Measurements from ENCODE around the gene SGPL1.
"Not testable (repeated sequence)": the region's sequence is repeated elsewhere in the genome, so short reads cannot be mapped to it uniquely, and the experiment has no call there.

The SGPL1 gene

DNA sequence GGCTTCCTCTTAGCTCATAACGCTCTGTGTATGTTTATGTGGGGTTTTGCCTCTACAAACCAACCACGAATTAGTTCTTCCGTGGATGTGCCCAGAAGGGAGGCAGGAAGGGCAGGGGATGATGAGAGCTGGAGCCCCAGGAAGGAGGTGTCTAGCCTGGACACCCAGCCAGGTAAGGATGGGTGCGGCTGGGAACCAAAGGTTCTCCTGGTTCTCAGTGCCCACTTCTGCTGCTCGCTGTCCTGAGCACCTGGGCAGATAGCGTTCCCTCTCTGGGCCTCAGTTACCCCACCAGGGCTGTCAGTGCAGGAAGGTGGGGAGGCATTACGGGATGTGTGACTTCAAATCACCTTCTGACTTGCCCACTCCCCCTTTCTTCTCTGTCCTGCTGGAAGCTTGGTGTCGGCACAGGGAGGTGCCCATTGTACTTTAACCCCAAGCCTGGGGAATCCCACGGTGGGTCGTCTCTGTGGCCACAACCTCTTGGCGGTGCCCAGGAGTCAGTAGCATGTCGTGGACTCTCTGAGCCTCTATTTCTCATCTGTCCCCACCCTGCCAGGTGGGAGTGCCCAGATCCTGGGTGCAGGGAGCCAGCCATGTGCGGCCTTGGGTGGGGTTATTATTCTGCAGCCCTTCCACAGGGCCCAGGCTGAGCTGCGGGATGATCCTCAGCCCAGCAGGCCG is 91.3 kb downstream of the SGPL1 start:
- no peak for DNase-seq

DNA sequence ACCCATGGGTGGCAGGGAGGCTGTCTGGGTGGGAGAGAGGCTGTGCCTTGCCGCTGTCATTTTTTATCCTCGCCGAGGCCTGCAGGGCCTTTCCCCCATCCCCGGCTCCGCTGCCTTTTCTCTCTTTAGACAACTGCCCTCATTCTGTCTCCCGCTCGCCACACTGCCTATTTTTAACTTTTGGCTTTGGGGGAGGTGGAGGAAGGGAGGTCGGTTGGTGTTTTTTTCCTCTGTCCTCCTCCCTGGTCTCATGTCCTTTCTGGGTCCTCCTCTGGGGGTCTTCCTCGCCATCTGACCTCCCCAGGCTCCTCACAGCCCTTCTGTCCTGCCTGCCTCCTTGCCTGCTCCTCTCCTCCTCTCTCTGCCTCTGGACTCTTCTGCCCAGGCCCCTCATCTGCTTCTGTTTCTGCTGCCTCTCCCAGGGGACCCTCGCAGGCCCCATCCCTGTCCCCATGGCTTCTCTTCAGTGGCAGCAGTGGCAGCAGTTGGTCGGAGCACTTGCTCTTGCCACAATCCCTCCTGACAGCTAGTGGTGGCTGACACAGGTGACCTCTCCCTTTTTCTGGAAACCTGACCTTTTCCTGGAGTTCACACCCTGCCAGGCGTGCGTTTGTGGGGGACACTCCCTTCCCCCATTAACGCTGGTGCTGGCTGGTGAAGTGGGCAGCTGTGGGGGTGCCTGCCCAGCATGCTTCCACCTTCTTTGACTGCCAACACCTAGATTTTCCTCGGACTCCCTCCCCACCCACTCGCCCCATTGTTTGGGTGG is 92.1 kb downstream of the SGPL1 start:
- no peak for DNase-seq

DNA sequence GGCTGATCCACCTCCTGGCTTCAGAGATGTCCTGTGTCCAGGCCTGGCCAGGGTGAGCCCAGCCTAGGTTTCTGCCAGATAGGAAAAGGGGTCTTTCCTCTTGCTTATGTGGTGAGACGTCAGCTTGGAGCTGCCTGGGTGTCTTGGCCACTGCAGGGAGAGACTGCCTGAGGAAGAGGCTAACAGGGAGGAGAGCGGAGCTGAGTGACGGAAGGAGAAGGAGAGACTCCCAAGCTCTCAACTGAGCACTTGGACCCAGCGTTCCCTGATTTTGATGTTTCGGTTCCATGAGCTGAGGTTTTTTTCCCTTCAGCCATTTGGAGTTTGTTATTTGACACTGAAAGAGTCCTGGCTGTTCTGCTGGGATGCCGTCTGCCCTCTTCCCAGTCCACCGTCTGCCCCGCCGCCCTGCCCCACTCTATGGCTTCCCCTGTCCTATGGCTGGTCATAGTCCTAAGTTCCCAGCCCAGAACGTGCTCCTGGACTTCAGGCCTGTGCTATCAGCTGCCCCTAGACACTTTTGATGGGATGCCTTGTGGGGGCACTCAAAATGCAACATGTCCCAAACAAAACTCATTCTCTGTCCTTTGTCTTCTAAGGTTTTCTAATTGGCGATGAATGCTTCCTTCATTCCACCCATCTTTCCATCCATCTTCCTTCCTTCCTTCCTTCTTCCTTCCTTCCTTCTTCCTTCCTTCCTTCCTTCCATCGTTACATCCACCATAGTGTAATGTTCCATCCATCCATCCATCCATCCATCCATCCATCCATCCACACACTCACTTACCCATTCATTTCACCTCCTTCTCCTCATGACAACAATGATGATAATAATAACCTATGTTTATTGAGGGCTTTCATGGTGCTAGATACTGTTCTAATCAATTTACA is 92.9 kb downstream of the SGPL1 start:
- DNase-seq: no peak

DNA sequence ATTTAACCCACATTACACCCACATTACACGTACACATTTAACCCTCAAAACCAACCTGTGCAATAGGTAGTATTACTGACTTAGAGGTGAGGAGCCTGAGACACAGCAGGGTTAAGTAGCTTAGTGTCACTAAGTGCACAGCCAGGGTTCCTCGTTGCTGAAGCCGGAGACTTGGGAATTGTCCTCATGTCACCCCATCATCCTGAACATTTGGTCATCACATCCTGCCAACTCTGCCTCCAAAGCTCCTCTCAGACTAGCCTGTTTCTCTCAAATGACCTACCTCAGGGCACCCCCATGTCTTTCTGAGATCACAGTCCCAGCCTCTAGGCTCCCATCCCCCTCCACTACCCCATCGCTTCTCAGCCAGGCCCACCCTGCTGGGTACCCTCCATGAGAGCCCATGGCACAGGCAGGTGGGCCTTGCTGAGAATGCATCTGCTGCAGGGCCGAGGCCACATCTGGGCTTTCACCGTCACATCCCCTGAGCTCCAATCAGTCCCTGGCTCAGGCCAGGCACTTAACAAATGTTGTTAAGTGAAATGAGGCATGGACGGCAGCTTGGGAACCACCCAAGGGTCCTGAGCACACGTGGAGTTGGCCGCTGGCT is 93.7 kb downstream of the SGPL1 start:
- no peak for DNase-seq

DNA sequence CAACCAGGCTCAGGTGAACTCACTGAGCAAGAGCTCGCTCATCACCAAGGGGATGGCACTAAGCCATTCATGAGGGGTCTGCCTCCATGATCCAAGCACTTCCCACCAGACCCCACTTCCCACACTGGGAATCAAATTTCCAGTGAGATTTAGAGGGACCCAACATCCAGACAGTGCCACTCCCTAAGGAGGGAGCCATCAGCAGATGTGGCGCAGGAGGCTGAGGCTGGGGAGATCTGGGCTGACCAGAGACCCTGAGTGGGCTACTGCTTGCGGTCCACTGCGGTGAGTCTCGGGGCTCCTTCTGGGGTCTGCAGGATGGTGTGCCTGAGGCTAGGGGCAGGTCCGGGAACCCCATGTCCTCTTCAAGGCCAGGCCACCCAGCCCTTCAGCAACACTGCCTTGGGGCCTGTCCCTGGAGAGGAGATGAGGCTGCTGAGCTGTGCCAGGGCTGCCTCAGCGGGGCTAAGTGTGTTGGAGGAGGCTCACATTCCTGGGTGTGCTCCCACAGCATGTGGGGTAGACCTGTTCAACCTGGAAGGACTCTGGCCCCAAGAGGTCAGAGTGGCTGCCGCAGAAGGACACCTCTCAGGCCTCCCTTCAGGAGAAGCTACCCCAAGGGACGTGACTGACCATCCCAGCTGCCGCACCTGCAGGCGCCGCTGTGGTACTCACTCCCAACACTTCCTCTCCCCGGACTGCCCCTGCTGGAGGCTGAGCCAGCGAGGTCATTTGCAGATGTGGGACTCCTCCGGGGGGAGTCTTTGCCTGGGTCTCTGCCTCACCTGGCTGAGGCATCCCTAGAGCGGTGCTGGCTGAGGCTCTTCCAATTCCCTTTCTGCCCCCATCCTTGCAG is 95.0 kb downstream of the SGPL1 start:
- no peak for DNase-seq

DNA sequence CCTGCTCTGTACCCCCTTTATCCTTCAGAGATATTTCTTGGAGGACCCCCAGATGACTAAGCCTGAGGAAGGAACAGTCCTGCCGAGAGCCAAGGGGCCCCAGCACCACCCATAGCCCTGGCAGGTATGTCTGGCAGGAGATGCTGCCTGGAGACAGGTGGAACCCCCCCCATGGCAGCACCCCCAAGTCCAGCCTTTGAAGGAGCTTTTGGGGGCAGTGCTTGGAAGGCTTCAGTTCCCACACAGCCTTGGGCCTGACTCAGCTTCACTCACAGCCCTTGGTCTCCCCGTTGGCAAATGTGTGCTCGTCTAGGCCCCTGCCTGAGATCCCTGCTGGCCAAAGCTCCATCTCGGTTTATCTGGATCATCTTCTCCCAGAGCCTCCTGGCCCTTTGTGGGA is 95.6 kb downstream of the SGPL1 start:
- no peak for DNase-seq

DNA sequence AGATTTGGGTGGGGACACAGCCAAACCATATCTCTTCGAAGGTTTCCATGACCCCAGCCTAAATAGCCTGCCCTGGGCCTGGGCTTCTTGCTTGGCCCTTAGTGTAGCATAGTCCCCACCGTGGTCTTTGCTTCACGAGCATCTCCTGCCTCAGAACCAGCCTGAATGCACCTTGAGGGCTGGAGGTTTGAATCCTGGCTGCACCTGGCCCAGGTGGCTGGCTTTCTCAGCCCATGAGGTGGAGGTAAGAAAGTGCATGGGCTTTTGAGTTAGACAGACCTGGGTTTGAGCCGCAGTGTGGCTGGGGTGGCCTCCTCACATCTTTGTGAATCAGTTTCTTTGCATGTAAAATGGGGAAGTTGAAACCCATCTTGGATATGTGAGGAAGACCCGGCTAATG is 96.8 kb downstream of the SGPL1 start:
- no peak for DNase-seq

DNA sequence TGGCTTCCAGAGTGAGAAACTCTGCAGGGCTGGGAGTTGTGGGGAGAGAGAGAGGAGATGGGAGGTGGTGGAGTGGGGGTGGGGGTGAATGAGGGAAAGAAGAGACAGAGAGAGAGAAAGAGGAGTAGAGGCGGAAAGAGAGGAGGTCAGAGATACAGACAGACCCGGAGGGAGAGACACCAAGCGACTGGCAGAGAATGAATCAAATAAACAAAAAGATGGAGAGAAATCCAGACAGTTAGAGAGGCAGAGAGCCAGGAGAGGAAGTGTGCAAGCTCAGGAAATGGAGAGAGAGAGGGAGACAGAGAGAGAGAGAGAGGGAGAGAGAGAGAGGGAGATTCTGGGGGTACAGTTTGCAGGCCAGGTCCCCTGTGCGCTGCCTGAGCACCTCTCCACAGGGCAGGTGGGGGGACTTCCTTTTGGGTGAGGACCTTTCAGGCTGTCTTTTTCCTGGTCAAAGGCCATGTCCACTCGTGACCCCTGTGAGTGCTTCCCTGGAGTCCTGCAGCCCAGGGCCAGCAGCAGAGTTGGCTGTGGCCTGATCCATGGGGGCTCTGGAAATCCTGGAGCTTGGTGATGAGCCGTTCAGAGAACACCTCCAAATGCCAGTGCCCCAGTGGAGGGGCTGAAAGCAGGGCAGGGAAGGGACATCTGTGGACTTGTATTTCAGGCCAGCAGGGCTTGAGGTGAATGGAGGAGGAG is 97.6 kb downstream of the SGPL1 start:
- no peak for DNase-seq

DNA sequence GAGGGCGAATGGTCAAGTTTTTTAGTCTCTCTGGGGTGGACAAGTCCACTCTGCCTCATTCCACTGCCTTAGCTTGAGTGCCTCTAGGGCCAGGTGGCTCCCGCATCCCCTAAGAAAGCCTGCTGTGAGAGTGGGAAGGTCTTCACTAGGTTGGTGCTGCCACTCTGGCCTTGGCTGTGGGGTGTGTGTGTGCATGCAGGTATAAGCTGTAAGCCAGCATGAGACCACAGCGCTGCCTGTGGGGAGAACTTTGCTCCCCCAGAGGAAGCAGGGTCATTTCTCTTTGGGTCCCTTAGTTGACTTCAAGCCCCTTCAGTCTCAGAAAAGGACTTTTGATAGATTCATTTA is 98.1 kb downstream of the SGPL1 start:
- no peak for DNase-seq

DNA sequence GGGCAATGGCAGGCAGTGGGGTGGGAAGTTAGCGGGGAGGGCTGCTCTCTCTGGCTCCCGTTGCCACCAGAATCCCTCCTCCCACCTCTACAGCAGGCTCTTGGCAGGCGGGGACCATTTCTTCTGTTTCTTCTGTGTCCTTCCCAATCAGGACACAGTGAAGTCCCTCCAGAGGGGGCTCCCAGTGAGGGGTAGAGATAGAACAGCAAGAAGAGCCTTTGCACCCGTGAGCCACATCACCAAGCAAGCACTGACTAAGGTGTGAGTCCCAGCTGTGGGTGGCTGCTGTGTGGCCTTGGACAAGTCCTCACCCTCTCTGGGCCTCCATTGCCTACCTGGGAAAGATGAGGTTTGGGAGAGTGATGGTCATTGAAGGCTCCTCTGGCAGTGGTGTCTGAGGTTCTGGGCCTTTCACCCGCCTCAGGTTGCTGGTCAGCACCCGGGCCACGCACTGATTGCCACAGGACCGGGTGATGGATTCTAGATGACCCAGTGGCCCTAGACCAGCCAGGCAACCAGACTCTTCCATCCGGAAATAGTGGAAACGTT is 98.6 kb downstream of the SGPL1 start:
- no peak for DNase-seq

DNA sequence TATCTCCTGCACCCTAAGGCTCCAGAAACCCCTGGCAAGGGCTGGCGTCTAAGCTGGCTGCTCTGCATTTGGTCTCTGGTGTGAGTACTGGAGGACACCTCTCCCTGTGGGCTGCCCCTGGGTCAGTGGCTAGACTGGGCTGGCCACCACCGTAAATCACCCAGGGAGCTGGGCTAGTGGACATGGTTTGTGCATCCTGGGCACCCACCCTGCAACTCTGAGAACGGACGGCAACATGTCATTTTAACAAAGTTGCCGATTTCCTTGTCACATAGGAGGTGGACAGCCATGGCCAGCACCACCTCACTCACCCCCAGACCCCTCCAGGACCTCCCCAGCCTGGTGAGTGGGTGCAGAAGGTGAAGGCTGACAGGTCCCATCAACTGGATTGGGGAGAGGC is 99.5 kb downstream of the SGPL1 start:
- no peak for DNase-seq

DNA sequence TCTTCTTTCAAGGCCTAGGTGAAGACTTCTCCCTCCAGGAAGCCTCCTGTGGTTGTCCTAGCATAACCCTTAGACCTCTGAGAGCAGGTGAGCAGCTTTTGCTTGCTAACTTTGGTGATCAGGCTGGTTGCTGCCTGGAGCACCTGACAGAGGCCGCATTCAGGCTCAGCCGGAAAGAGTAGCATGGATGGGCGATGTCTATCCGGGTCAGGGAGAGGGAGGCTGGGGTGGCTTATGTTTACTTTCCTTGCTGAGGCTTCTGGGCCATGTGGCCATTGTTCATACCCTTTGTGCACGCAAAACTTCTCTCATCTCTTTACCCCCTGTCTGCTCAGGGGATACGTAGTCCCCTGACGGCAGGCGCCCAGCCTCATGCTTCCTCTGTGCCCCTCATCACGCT is 100.1 kb downstream of the SGPL1 start:
- no peak for DNase-seq

DNA sequence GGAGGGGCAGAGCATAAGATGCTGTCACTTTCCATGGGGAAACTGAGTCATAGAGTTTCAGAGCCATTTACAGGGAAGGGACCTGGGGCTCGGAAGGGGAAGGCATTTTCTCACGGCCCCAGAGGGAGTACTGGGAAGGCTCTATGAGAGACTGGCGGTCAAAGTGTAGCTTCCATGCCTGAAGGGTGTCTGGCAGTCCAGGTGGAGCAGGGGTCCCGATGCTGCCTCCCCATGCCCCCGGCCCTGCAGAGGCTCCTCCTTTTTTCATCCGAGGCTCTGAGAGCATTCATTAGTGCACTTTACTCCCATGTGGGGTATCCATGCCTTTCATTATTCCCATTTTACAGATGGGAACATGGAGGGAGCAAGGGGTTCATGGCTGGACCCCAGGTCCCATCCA is 100.5 kb downstream of the SGPL1 start:
- no peak for DNase-seq

DNA sequence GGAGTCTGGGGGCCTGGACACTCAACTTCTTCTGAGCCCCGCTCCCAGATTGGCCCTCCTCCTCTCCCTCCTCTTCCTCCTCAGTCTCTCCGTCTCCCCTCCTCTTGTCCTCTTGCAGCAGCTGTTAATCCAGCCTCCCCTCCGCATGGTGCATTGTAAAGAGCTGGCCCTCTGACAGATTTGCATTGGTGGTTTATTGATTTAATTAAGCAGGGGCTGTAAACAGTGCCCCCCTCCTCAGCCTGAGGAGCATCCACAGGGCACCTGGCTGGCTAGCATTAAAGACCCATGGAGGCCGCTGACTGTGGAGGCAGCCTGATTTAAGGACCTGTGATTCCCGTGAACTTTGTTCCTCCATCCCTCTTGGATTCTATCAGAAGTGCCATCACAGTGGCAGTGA is 101.5 kb downstream of the SGPL1 start:
- no peak for DNase-seq

DNA sequence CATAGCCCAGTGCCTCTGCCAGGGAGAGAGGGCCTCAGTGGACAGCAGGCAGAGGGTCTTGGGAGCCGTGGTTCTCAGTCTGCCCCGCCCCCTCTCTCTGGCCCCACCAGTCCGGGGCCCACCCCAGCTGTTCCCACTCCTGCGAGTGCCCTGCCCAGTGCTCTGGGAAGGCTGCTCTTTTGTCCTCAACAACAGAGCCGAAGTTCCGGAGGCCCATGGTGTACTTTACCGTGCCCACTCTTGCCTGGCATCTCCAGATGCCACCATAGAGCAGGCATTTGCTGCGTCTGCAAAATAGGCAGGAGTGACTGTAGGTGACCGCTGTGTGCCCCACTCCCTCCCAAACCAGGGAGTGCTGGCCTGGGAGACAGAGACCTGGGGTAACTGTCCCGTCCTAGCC is 101.9 kb downstream of the SGPL1 start:
- DNase-seq: no peak

DNA sequence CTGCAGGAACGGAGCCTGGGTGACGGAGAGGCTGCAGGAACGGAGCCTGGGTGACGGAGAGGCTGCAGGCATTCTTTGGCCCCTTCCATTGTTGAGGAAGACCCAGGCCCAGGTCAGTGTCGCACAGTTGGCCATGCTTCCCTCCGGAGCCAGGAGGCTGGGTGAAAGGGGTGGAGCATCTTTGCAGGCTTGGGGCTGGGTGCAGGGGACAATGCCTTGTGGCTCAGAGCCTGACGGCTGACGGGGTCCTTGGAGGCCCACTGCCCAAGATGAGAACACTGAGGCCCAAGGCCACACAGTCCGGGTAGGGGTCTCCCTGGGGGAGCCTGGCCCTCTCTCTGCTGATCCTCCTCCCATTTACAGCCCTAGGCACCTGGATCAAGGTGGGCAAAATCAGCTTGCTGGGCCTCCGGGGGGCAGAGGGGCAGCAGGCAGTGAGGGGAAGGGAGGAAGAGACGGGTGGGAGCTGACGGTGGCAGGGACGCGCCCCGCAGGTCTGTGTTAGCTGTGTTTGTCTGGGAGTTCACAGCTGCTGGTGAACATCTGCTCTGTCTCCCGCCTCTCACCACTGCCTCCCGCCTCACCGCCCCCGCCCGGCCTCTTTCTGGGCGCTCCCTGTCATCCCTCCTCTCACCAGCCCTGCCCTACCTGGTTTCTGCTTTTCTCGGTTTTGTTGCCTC is 103.2 kb downstream of the SGPL1 start:
- DNase-seq: no peak

DNA sequence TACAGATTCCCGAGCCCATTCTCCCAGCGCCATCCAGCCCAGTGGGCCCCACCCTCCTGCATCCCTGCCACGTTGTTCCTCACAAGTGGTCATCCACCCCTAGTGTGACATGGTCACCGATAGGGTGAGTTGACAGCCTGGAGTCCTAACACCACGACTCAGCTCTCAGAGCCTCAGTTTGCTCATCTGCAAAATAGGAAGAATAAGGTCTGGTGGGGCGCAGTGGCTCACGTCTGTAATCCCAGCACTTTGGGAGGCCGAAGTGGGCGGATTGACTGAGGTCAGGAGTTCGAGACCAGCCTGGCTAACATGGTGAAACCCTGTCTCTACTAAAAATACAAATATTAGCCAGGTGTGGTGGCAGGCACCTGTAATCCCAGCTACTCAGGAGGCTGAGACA is 104.2 kb downstream of the SGPL1 start:
- DNase-seq: not testable (repeated sequence)

DNA sequence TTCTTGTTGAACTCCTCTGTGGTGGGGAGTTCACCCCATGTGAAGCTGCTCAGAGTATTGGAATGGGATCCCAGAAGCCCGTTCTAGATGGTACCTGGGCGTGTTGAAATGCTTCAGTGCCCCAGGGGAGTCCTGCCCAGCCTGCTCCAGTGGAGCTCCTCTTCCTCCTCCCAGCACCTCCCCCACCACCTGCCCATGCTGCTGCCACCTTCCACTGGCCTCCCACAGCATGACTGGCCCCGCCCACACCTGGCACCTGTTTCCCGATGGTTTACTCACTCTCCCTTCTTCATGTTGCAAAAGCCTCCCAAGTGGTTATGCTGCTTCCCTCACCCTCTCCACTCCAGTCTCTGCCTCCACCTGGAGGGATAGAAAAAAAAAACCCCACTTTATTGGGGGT is 104.8 kb downstream of the SGPL1 start:
- no peak for DNase-seq

DNA sequence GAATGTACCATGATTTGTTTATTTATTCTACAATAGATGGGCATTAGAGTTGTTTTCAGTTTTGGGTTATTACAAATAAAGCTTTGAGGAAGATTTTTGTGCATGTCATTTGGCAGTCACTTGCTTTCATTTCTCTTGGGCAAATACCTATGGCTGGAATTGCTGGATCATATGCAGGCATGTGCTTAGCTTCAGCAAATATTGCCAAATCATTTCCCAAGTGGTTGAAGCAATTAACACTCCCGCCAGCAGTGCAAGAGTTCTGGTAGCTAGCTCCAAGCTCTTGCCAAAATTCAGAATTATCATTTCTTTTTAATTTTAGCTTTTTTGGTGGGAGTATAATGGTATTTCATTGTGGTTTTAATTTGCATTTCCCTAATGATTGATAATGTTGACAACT is 105.5 kb downstream of the SGPL1 start:
- no peak for DNase-seq

DNA sequence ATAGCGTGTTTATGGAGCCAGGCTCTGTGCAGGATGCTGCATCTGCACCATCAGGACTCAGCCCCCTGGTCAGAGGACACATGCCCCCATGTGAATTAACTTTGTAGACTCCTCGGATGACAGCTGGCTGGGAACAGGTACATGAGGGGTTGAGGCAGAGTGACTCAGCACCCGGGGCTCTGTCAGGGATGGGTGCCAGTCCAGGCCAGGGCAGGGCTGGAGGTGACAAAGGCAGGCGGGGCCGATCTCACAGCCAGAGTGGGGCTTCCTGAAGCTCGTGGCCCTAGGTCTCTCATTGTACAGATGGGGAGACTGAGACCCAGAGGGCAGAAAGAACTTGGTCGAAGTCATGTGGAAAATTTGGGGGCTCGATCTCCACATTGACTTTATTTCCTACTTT is 107.9 kb downstream of the SGPL1 start:
- DNase-seq: no peak
